ENCODE results near the gene HOXB3. TPM values are rescaled to one million over a fixed set of nuclear protein-coding genes. Genes with fewer than 3 reads are reported as not detected.

HOXB3 gene
- total RNA-seq, 1 experiment from 2014 or later, result not detected

DNA sequence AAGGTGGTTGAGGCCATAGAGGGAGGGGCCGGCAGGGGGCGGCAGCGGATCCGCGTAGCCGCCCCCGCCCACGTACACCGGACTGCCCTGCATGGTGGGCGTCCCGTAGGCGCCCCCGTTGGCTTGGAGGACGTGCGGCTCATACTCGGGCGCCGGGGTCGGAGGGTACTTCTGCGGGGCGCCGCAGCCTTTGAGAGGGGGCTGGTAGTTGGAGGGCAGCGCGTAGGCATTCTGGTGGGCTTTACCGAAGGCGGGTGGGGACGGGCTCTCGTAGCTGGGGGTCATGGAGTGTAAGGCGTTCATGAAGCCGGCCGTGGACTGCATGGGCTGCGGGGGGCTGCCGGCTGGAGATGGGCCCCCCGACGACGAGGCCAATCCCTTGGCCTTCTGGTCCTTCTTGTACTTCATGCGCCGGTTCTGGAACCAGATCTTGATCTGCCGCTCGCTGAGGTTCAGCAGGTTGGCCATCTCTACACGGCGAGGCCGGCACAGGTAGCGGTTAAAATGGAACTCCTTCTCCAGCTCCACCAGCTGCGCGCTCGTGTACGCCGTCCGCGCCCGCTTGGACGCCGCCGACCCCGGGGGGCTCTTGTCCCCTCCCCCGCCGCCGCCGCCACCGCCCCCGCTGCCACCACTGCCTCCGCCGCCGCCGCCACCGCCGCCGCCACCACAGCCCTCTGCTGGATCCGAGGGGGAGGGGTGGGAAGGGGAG lies 39.4 kb downstream of the HOXB3 start:
- Histone ChIP-seq H4K5ac (ENCODE audit: insufficient read length, low read depth, low read length) (no peak overlapping the region), H3K23me2 (ENCODE audit: insufficient read length, low read depth, low read length, poor library complexity, severe bottlenecking) (no peaks in the 10 kb centered on the region), H2BK5ac (ENCODE audit: insufficient read length, low read length) (no peak overlapping the region), H2BK20ac (ENCODE audit: low read depth, low read length, poor library complexity, severe bottlenecking) (no peak overlapping the region), H3T11ph (ENCODE audit: low read length) (no peak overlapping the region), H3K9ac (ENCODE audit: extremely low read depth, insufficient read length, low read length) (no peak overlapping the region), H3K18ac (ENCODE audit: insufficient read length, low read depth, low read length) (no peak overlapping the region), H3K9me3 (ENCODE audit: control insufficient read depth, low read depth, low read length) (no peaks in the 10 kb centered on the region), H2BK120ac (ENCODE audit: low read depth, low read length, poor library complexity, severe bottlenecking) (no peak overlapping the region), H3K14ac (ENCODE audit: insufficient read depth, low read length) (no peak overlapping the region), H2AFZ (ENCODE audit: low read length) (no peak overlapping the region), H4K20me1 (ENCODE audit: control insufficient read depth, insufficient read depth, insufficient read length) (peaks cover 3% of the 10 kb centered on the region), H3K56ac (ENCODE audit: insufficient read length, low read depth, low read length) (no peak overlapping the region), H4K8ac (replicated peaks; ENCODE audit: insufficient read length, low read depth, low read length) (no peak overlapping the region), H4K91ac (ENCODE audit: insufficient read length, low read depth, low read length) (no peak overlapping the region), H3K27ac (ENCODE audit: insufficient read length, low read depth, low read length) (no peak overlapping the region), H3K4me2 (ENCODE audit: insufficient read depth, insufficient read length, low read length) (no peak overlapping the region), H3K79me2 (ENCODE audit: insufficient read depth, low read length) (no peaks in the 10 kb centered on the region), H3K4ac (ENCODE audit: low read depth, low read length) (no peak overlapping the region), H2BK15ac (ENCODE audit: low read depth, low read length) (no peak overlapping the region), H3K27me3 (ENCODE audit: insufficient read depth, low read length) (peaks cover 91% of the 10 kb centered on the region), H3K23ac (ENCODE audit: insufficient read length, low read depth, low read length) (no peak overlapping the region), H3K79me1 (ENCODE audit: insufficient read depth, low read depth, low read length, poor library complexity, severe bottlenecking) (no peaks in the 10 kb centered on the region), H2AK5ac (ENCODE audit: insufficient read length, low read length) (no peak overlapping the region), H3K4me1 (ENCODE audit: insufficient read depth, low read length) (peaks cover 3% of the 10 kb centered on the region; the same call in 1 of the 2 replicates), H2BK12ac (ENCODE audit: insufficient read length, low read depth, low read length) (no peak overlapping the region)
- no CpG with 5 or more reads among the region's 70 CpGs for WGBS (ENCODE audit: extremely low coverage, insufficient read length, low lambda C conversion rate)
- Mint-ChIP-seq H3K4me1 (peaks cover 32 to 58% of the 10 kb centered on the region in 2 experiments), H3K36me3 (ENCODE audit: insufficient read depth in 1 of 3, low read depth in 3 of 3) (no peaks in the 10 kb centered on the region), H3K27me3 (ENCODE audit: low read depth) (peaks cover 99% of the 10 kb centered on the region), H3K9me3 (peaks cover 11% of the 10 kb centered on the region in 2 experiments; a peak in 4 of 5 replicates), H3K4me3 (no peak overlapping the region; a peak in 1 of 5 replicates), H3K27ac (no peak overlapping the region)
- peak; percentile 75 for DNase-seq
- TF ChIP-seq, protein P1, sequence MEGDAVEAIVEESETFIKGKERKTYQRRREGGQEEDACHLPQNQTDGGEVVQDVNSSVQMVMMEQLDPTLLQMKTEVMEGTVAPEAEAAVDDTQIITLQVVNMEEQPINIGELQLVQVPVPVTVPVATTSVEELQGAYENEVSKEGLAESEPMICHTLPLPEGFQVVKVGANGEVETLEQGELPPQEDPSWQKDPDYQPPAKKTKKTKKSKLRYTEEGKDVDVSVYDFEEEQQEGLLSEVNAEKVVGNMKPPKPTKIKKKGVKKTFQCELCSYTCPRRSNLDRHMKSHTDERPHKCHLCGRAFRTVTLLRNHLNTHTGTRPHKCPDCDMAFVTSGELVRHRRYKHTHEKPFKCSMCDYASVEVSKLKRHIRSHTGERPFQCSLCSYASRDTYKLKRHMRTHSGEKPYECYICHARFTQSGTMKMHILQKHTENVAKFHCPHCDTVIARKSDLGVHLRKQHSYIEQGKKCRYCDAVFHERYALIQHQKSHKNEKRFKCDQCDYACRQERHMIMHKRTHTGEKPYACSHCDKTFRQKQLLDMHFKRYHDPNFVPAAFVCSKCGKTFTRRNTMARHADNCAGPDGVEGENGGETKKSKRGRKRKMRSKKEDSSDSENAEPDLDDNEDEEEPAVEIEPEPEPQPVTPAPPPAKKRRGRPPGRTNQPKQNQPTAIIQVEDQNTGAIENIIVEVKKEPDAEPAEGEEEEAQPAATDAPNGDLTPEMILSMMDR (conservative IDR thresholded peaks at IDR 0.05), result peak; percentile 70
